GM19468 (cell line): ENCODE measurements around the gene EN2.
A peak's percentile ranks its signal among the peaks of the same experiment; 100 is the strongest.

Experiments
- ATAC-seq: cut with Tn5 transposase; IDR thresholded peaks from one replicate; pipeline ENCODE4 v1.9.1; 2021; ENCODE audit warnings: mild to moderate bottlenecking, moderate library complexity, moderate number of reproducible peaks; ENCODE audit not compliant: unreplicated experiment; ENCODE audit errors: extremely low read depth

Gene EN2

GRCh38 chr7:155482511-155483183 is 24.7 kb downstream of the EN2 start:
- no peak for ATAC-seq

DNA sequence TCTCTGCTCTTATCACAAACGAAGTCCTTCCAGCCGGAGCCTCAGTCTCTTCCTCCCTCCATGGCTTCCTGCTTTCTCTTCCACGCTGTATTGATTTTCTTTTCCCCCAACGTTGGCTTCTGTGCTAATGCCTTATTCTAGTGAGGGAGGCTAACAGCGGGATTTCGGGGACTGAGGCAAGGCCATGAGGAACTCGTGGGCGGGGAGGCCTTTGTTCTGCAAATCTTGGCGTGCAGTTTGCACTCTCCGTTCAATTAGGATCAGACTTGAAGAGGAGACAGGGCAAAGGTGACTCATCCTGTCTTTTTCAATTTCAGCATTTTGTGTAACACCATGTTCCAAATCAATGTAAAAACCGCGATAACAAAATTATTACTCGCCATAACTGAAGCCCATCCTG is 25.3 kb downstream of the EN2 start:
- ATAC-seq, result no peak

GRCh38 chr7:155483868-155484325 is 26.0 kb downstream of the EN2 start:
- ATAC-seq, result no peak

DNA sequence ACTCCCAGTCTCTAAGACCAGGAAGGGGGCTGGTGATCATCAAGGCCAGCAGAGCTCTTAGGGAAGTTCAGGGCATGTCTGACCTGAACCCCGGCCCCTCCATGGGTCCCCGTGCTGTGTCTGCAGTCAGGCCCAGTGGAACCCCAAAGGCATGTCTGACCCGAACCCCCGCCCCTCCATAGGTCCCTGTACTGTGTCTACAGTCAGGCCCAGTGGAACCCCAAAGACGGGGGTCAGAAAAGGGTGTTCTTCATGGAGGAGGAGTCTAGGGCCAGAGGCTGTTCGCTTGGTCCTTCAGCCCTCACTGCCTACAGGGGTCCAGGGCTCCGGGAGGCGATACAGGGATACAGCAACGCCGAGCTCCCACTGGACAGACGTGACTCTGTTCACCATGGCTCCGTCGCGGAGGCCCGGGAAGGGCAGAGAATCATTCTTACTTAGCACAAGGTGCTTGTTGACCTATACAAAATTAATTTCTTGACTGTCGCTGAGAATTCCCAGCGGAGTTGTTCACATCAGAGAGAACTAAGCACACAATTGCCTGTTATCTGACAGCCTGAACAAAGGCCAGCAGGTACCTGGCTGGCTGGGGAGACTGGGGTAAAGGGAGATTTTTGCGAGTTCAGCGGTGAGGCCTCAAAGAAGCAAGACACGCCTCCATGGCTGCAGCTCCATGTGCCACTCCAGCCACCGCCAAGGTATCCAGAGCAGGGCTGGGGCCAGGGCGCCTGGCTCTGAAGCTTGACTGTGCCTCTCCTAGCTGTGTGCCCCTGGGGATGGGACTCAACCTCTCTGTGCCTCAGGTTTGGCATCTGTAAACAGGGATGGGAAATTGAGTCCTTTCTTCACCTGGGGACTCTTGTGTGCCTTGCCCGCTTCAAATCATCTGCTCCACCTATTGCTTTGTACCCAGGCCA is 26.8 kb downstream of the EN2 start:
- no peak for ATAC-seq

DNA sequence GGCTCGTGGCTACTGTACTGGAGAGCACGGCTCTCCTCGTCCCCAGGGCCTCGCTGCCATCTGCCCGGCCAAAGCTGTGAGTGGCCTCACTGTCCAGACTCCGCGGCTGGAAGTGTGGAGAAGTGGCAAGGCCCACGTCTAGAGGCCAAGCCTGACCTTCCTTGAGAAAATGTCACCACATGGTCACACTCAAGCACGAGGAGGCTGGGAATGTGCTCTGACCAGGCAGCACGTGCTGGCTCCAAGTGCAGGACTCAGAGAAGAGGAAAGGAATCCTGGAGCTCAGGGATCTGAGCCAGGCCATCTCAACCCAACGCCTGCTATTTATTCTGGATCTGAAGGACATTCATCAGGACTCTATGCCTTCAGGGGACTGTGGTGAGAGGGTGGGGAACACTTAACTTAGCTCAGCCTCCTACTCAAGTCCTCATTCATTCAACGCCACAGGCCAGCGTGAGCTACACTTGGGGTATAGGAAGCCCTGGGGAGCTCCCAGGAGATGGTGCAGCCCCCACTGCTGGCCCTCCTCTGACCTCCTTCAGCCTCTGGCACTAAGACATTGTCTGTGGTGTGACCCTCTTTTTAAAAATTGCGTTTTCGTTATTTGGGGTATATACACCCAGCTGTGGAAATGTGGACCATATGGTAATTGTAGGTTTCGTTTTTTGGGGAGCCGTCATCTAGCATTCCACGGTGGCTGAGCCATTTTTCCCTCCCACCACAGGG is 29.0 kb downstream of the EN2 start:
- no peak for ATAC-seq

- ATAC-seq, result no peak
Measured at GRCh38 chr7:155487509-155488482, 29.9 kb downstream of the EN2 start.

DNA sequence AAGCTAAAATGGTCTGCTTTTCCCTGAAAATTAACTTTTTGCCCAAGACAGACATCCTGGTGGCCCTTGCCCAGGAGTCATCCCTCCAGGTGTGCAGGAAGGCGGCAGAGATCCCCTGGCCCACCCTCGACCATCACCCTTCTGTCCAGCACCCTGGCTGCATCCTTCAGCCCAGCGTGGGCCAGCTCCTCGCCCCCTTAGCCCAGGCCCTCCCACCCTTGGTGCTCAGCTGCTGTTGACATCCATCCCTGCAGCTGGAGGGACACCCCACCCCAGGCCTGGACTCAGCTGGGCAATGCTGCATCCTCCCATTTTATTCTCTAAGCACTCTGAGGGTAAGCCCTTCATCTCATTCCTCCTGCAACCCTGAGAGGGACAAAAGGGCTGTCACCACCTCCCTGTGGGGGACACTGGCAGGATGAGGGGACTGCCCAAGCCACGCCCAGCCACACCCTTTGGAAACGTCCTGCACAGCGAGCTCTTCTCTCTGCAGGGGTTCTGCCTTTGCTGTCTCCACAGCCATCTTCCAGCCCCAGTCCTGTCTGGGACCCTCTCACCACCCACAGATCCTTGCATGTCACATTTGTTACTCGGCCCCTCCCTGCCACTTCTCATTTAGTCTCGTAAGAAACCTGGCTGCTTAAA is 30.7 kb downstream of the EN2 start:
- ATAC-seq, result no peak

DNA sequence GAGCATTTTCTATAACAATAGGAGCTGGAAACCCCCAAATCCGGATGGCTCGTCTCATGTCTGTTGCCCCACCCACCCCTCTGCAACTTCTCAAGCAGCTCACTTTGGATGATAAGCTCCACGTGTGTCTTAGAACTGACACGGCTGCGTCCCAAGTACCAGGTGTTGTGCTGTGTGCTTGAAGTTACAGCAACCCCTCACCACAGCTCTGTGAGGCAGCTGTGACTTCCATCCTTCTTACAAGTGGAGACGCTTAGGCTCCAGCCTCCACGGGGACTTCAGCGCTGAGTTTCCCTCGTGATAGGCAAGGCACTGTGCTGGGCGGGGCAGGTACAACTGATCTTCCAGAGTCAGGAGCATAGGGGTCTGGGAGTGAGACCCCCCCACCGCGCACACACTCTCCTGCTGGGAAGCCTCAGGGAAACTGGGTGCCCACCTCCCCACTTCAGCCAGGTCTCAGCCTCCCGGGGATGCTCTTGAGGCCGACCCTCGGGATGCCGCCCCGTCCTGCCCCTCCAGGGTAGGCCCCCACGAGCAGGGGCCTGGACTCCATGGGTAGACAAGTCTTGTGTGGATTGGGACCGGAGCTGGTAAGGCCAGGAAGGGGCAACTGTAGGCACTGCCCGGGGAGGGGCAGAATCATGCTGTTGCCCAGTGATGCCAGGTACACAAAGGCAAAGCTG is 31.4 kb downstream of the EN2 start:
- no peak for ATAC-seq

- ATAC-seq, result no peak
Measured at GRCh38 chr7:155489862-155490696, 32.1 kb downstream of the EN2 start.

DNA sequence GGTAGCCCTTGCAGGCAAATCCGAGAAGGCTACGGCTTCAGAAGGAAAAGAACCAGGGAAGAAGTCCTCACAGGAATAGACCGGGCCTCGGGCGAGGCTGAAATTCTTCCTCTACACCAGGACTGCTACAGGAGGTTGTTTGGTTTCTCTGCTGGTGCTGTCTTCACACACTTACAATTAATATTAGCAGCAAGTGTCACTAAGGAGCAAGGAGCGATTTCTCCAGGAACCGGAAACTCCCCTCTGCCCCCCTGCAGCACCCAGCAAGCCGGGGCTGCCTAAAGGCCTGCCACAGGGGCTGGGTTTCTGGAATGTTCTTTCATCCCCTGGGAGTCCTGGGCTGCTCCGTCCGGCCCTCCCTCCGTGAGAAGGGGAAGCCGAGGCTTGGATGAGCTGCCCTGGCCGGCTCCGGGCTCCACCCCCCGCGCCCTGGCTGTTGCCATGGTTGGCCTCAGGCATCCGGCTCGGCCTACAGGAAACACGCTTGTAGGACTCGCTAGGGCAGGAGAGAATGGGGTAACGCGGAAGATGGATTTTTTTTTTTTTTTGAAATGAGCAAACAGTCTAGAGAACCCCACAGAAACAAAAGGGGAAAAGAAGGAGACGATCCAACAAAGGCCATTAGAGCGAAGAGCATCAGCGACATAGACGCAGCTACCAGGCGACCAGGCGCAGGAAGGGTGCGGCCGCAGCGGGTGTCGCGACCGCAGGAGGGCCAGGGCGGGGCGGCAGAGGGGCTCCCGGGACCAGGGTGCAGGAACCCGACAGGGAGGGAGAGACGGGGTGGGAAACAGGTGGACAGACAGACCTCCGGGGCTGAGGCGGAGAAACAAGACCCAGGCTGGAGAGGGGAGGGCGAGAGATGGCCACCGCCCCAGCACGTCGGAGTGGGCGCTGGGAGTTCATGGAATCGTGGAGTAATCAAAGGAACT is 33.0 kb downstream of the EN2 start:
- ATAC-seq, result peak; percentile 94

DNA sequence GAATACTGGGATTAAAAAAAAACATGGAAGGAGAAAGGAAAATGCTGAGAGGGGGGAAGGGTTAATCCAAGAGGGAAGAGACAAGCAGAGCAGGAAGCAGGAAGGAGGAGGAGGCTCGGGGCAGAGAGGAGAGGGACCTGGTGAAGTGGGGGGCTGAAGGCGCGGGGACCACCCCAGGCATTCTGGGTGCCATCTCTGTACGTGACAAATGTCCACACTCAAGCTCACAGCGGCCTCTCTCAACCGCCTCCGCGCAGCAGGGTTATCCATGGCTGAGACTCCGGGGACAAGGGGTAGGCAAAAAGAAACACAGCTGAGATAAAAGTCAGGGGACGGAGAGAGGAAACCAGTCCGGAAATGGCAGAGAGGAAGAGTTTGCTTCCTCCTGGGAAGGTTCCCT is 33.9 kb downstream of the EN2 start:
- no peak for ATAC-seq

DNA sequence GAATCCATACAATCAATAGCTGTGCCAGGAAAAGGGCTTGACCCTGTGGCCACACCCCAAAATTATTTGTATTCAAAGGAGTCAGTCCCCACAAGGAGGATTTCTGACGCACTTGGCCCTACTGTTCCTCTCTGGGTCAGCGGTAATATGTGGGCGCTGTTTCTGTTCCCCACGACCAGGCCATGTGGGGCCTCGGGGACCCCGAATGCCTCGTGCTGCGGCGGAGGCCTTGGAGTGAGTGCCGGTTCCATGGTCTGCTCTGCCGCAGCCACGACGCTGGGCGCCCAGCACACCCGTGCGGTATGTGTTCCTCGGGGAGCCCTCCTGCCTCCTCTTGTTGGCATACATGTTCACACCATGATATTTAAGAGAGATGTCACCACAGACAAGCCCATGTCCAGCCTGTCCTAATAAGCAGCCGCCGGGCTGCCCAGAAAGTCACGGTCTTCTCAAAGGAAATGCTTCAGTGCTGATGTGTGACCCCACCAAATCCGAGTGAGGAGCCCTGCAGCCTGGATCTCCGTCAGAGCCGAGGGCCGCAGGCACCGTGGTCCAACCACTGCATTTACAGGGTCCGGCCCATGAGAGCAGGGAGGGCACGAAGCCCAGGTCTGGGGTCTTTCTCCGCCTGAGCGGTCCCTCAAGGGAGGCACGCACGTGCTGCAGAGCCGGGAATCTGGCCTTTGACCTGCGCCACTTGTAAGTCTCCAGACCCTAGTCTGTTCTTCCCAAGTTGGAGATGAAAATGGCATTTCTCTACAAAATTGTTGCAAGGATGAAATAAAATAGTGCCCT is 36.0 kb downstream of the EN2 start:
- ATAC-seq, result no peak

DNA sequence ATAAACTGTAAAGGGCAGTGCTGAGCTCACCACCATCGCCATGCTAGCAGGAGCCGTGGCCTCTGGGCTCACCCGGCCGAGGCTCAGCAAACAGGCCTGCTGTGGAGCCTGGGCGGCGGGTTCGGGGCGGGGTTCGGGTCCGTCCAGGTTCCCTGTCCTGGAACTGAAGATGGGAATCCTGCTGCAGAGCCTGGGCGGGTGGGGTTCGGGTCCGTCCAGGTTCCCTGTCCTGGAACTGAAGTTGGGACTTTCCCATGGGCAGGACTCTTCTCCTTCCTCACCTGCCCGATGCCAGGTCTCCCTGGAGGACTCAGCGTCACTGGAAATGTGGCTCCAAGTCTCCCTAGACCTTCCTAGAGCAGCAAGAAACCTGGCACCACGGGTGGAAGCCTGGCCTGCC is 36.6 kb downstream of the EN2 start:
- no peak for ATAC-seq

GRCh38 chr7:155495440-155496248 is 37.7 kb downstream of the EN2 start:
- ATAC-seq, result no peak
